T-cell (primary cell): Measurements from ENCODE around the gene APBA3. TPM values are rescaled to one million over a fixed set of nuclear protein-coding genes. Genes with fewer than 3 reads are reported as not detected.
A peak's percentile ranks its signal among the peaks of the same experiment; 100 is the strongest.

Experiments
- ATAC-seq, 4 experiments: fragments of 200-7000 bp in 3 of 4; fragments of 150-1000 bp in 1 of 4; cut with Tn5 transposase; replicated peaks in 1 of 4; 1 replicate in 3 of 4; 2 replicates in 1 of 4; pipeline ENCODE4 v1.10.0; 2021; ENCODE audit warnings: moderate library complexity in 3 of 4, mild to moderate bottlenecking in 2 of 4, moderate number of reproducible peaks in 1 of 4
- CTCF ChIA-PET, 2 donors: fragments of 300-600 bp; sonication (Branson Sonifier 250); formaldehyde crosslinking; loops; one replicate each; lab custom pipeline; 2022; ENCODE audit warnings: antibody characterized with exemption in 2 of 2; lab: Charles Lee
- POLR2A ChIA-PET, 2 donors: fragments of 300-600 bp; sonication (Branson Sonifier 250); formaldehyde crosslinking; loops; one replicate each; lab custom pipeline; 2022; ENCODE audit warnings: antibody characterized with exemption in 2 of 2; lab: Charles Lee
- DNase-seq, 35 experiments: peaks; one replicate each; pipeline versions ENCODE4 v3.0.0 to v3.0.0-alpha.2; 2013 to 2023
- H3K27ac ChIP-seq: one replicate; pipeline ENCODE4 v1.5.1; 2013; ENCODE audit warnings: low read length
- H3K27me3 ChIP-seq, 2 experiments: replicated peaks in 1 of 2; 1 replicate in 1 of 2; 2 replicates in 1 of 2; pipeline versions ENCODE4 v1.6.1 to v1.7.0; 2013; ENCODE audit warnings: low read length in 1 of 2, mixed read lengths in 1 of 2; ENCODE audit not compliant: control insufficient read depth in 2 of 2, insufficient read depth in 2 of 2; ENCODE audit errors: extremely low read depth in 1 of 2
- H3K36me3 ChIP-seq, 2 donors: 1 replicate in 1 of 2; 2 replicates in 1 of 2; pipeline versions ENCODE4 v1.6.1 to v1.7.0; 2013; ENCODE audit warnings: low read length in 1 of 2; ENCODE audit not compliant: control insufficient read depth in 2 of 2, insufficient read depth in 1 of 2; ENCODE audit errors: extremely low read depth in 1 of 2
- H3K4me1 ChIP-seq, 2 experiments: 1 replicate in 1 of 2; 2 replicates in 1 of 2; pipeline versions ENCODE4 v1.6.1 to v1.7.0; 2013; ENCODE audit warnings: low read length in 2 of 2, mixed read lengths in 1 of 2; ENCODE audit not compliant: insufficient read depth in 2 of 2, control insufficient read depth in 1 of 2; ENCODE audit errors: extremely low read depth in 1 of 2
- H3K4me3 ChIP-seq, 2 donors: 1 replicate in 1 of 2; 2 replicates in 1 of 2; pipeline versions ENCODE4 v1.5.1 to v1.7.0; 2013; ENCODE audit warnings: mild to moderate bottlenecking in 2 of 2, low read length in 1 of 2, moderate library complexity in 1 of 2; ENCODE audit not compliant: control insufficient read depth in 1 of 2; ENCODE audit errors: extremely low read depth in 1 of 2
- H3K9me3 ChIP-seq: 2 replicates; pipeline ENCODE4 v1.7.0; 2013
- H3K27ac Mint-ChIP-seq, 2 donors: one replicate each; pipeline ENCODE4 v1.8.0; 2020 to 2021; ENCODE audit warnings: mild to moderate bottlenecking in 2 of 2, mixed read lengths in 2 of 2
- H3K27me3 Mint-ChIP-seq, 2 donors: one replicate each; pipeline ENCODE4 v1.8.0; 2021 to 2022; ENCODE audit warnings: mixed read lengths in 2 of 2
- H3K36me3 Mint-ChIP-seq: one replicate; pipeline ENCODE4 v1.8.0; 2021; ENCODE audit warnings: mixed read lengths
- H3K4me1 Mint-ChIP-seq, 3 donors: one replicate each; pipeline ENCODE4 v1.8.0; 2020 to 2022; ENCODE audit warnings: mixed read lengths in 3 of 3, mild to moderate bottlenecking in 1 of 3
- H3K4me3 Mint-ChIP-seq, 3 donors: one replicate each; pipeline ENCODE4 v1.8.0; 2020 to 2022; ENCODE audit warnings: mild to moderate bottlenecking in 3 of 3, mixed read lengths in 3 of 3, moderate library complexity in 3 of 3
- H3K9me3 Mint-ChIP-seq, 3 donors: one replicate each; pipeline ENCODE4 v1.8.0; 2020 to 2022; ENCODE audit warnings: mixed read lengths in 3 of 3
- WGBS: methylation state at CpG from one replicate; pipeline ENCODE4 v1.1.5; 2013; ENCODE audit warnings: missing lambda C conversion rate; ENCODE audit not compliant: insufficient coverage; 5-methylcytosine and 5-hydroxymethylcytosine counted together
- total RNA-seq, 35 experiments: library from RNA in 6 of 35; stranded (reverse) in 6 of 35; fragments of 120-200 nt in 1 of 35; gene quantifications; one replicate each; pipeline versions ENCODE4 v1.2.1 to v1.2.4 and lab custom pipeline; 2013 to 2026

Gene APBA3
- total RNA-seq, 5 donors from 2014 or later (not counting 1 experiment from before 2014, with no cell fraction given), result 57.3 to 99.0 (median 78.2) TPM

DNA sequence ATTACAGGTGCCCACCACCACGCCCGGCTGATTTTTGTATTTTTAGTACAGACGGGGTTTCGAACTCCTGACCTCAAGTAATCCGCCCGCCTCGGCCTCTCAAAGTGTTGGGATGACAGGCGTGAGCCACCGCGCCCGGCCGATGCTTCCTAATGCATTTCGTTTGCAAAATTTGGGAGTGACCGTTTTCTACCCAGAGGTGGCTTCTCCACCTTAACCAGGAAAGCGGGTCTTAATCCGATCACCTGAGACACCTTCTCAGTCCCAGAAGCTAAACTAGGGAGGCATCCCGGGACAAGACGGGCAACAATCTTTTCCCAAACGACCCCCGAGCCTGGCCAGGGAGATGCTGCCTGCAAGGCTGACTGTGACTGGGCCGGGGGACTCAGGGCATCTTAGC lies 39.5 kb upstream of the APBA3 start:
- POLR2A ChIA-PET, result no interaction called here

DNA sequence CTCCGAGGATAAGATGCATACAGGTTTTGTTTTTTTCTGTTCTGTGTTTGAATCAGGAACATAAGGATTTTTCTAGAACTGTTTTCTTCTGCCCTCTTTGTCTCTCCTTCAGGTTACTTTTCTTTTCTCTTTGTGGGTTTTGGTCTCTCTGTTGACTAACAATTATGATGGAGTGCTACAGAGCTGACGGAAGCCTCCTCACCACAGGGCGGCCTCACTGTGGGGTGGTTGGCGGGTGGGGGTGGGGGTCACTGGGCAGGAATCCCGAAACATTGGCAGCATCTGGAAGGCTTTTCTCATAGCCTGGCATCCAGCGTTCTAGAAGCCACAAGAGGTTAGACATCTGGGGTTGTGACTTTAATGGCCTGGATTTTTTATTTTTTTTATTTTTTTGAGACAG lies 36.6 kb upstream of the APBA3 start:
- POLR2A ChIA-PET, result interaction anchor here (0.6 to 1.0 kb wide), 3 partner anchors 35 to 1895 kb away, joined by 3 to 8 read pairs (median 4); partner anchors contain the start of gene MRPL54 (in 1 of the 2)
- peak; percentile 67 to 87 (median 75) for ATAC-seq
- H3K27ac ChIP-seq, result peak overlapping the region; percentile 37
- DNase-seq, result peak in 25 of 35 experiments; percentile 21 to 72 (median 38)
- H3K36me3 Mint-ChIP-seq, result peaks cover 5% of the 10 kb centered on the region
- H3K27me3 Mint-ChIP-seq, result no peaks in the 10 kb centered on the region
- peaks cover 26 to 52% of the 10 kb centered on the region in 2 experiments for H3K4me1 ChIP-seq
- WGBS, result 0% methylated on average over 2 of the region's 6 CpGs
- H3K4me1 Mint-ChIP-seq, result peaks cover 22 to 31% (median 28%) of the 10 kb centered on the region in 3 donors
- CTCF ChIA-PET, result interaction anchor here in 1 of 2 donors (1.6 kb wide), 1 partner anchor 35 kb away, joined by 6 read pairs; the partner anchor contains the start of gene MRPL54
- H3K36me3 ChIP-seq, result peaks cover 0 to 3% of the 10 kb centered on the region in 2 donors
- no peak overlapping the region for H3K4me3 ChIP-seq
- peaks cover 0 to 4% of the 10 kb centered on the region in 2 experiments for H3K27me3 ChIP-seq
- peak overlapping the region; percentile 57 to 83 for H3K27ac Mint-ChIP-seq
- H3K9me3 ChIP-seq, result no peaks in the 10 kb centered on the region
- peaks cover 3 to 10% (median 7%) of the 10 kb centered on the region in 3 donors for H3K9me3 Mint-ChIP-seq
- peak overlapping the region in 2 of 3 donors; percentile 5 to 54 for H3K4me3 Mint-ChIP-seq

More for the DNA sequence above, 39.5 kb upstream of the APBA3 start:
- Mint-ChIP-seq H3K4me1 (peaks cover 22 to 46% (median 28%) of the 10 kb centered on the region in 3 donors), H3K4me3 (peak overlapping the region in 1 of 3 donors; percentile 61), H3K36me3 (peaks cover 5% of the 10 kb centered on the region), H3K9me3 (peaks cover 3 to 10% (median 7%) of the 10 kb centered on the region in 3 donors), H3K27me3 (no peaks in the 10 kb centered on the region), H3K27ac (no peak overlapping the region)
- Histone ChIP-seq H3K27me3 (peaks cover 0 to 4% of the 10 kb centered on the region in 2 experiments), H3K9me3 (no peaks in the 10 kb centered on the region), H3K27ac (no peak overlapping the region), H3K36me3 (no peaks in the 10 kb centered on the region), H3K4me1 (peaks cover 28 to 71% of the 10 kb centered on the region in 2 experiments), H3K4me3 (peak overlapping the region; percentile 38)
- DNase-seq (no peak), ATAC-seq (no peak)
- CTCF ChIA-PET, result no interaction called here
- WGBS, result 60% methylated on average over 19 of the region's 21 CpGs

DNA sequence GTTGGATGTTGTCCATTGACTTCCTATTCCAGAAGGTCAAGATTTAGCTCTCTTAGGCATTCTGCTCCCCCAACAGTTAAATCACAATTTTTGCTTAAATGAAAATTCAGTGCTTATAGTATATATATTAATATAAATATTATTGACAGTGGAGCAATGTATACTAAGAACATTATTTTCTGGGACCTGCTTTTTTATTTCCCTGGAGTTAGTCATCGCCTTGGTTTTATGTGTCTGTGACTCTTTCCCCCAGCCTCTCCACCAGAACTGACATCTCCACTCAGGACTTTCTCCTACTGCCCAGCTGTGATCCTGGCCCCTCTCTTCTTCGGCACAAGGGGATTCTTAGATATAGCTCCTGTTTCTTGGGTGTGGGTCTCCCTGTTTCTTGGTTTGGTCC lies 34.9 kb upstream of the APBA3 start:
- CTCF ChIA-PET, result no interaction called here
- WGBS, result no CpG with 5 or more reads among the region's 2 CpGs
- H3K27me3 ChIP-seq, result peaks cover 0 to 4% of the 10 kb centered on the region in 2 experiments
- H3K27ac ChIP-seq, result no peak overlapping the region
- H3K27ac Mint-ChIP-seq, result peak overlapping the region in 1 of 2 donors; percentile 64
- ATAC-seq (no peak), DNase-seq (no peak)
- peaks cover 19 to 25% (median 23%) of the 10 kb centered on the region in 3 donors for H3K4me1 Mint-ChIP-seq
- no peak overlapping the region for H3K4me3 ChIP-seq
- H3K9me3 ChIP-seq, result no peaks in the 10 kb centered on the region
- no peaks in the 10 kb centered on the region for H3K27me3 Mint-ChIP-seq
- H3K36me3 ChIP-seq, result peaks cover 0 to 3% of the 10 kb centered on the region in 2 donors
- POLR2A ChIA-PET, result interaction anchor here (0.6 to 0.9 kb wide), 3 partner anchors 33 to 827 kb away, joined by 3 to 9 read pairs (median 7); no protein-coding TSS in a partner anchor
- H3K4me1 ChIP-seq, result peaks cover 21 to 41% of the 10 kb centered on the region in 2 experiments
- peaks cover 3 to 10% (median 7%) of the 10 kb centered on the region in 3 donors for H3K9me3 Mint-ChIP-seq
- no peak overlapping the region for H3K4me3 Mint-ChIP-seq
- H3K36me3 Mint-ChIP-seq, result peaks cover 7% of the 10 kb centered on the region

DNA sequence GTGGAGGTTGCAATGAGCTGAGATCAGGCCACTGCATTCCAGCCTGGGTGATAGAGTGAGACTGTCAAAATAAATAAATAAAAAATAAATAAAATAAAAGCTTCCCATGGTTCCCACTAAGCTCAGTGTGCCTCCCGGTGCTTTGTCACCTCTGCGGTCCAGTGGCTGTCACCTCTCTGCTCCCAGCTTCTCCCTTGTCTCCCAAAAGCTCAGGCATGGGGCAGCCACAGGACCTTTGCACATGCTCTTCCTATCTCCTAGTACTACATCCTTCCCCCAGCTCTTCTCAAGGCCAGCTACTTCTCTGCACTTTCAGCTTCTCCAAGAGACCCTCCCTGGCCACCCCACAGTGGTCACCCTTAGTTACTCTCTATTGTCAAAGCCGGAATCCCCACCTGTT lies 32.3 kb upstream of the APBA3 start:
- WGBS, result 92% methylated on average over 3 of the region's 3 CpGs
- ChIA-PET POLR2A (no interaction called here), CTCF (no interaction called here)
- H3K27me3 ChIP-seq, result no peaks in the 10 kb centered on the region
- Mint-ChIP-seq H3K4me1 (peaks cover 13 to 21% (median 13%) of the 10 kb centered on the region in 3 donors), H3K4me3 (peak overlapping the region in 1 of 3 donors; percentile 4), H3K27ac (no peak overlapping the region), H3K27me3 (no peaks in the 10 kb centered on the region), H3K9me3 (peaks cover 3 to 15% (median 7%) of the 10 kb centered on the region in 3 donors), H3K36me3 (peaks cover 7% of the 10 kb centered on the region)
- peaks cover 6 to 38% of the 10 kb centered on the region in 2 experiments for H3K4me1 ChIP-seq
- no peak overlapping the region for H3K27ac ChIP-seq
- no peak overlapping the region for H3K4me3 ChIP-seq
- H3K36me3 ChIP-seq, result peaks cover 0 to 3% of the 10 kb centered on the region in 2 donors
- H3K9me3 ChIP-seq, result no peaks in the 10 kb centered on the region
- ATAC-seq, result no peak
- DNase-seq, result no peak

DNA sequence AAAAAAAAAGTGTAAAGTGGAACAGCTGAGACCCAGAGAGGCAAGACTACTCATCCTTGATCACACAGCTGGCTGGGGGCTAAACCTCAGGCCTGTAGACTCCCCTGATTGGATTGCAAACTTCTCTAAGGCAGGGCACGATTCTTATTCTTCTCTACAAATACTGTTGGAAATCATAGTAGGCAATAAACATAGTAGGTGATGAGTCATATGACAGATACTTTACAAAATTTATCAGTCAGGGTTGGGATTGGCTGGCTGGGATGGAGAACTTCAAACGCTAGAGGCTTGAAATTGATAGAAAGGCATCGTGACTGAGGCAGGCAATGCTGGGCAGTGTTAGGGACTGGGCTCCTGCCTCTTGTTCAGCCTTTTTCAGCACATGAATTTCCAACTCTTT lies 30.6 kb upstream of the APBA3 start:
- no peak overlapping the region for H3K4me3 Mint-ChIP-seq
- peaks cover 5 to 17% (median 9%) of the 10 kb centered on the region in 3 donors for H3K4me1 Mint-ChIP-seq
- peaks cover 0 to 3% of the 10 kb centered on the region in 2 donors for H3K36me3 ChIP-seq
- H3K4me3 ChIP-seq, result no peak overlapping the region
- POLR2A ChIA-PET, result no interaction called here
- peaks cover 0 to 30% of the 10 kb centered on the region in 2 experiments for H3K4me1 ChIP-seq
- no peaks in the 10 kb centered on the region for H3K27me3 Mint-ChIP-seq
- CTCF ChIA-PET, result no interaction called here
- no CpG with 5 or more reads among the region's 3 CpGs for WGBS
- H3K27ac ChIP-seq, result no peak overlapping the region
- peaks cover 3 to 15% (median 7%) of the 10 kb centered on the region in 3 donors for H3K9me3 Mint-ChIP-seq
- no peak overlapping the region for H3K27ac Mint-ChIP-seq
- no peak for DNase-seq
- no peaks in the 10 kb centered on the region for H3K27me3 ChIP-seq
- H3K36me3 Mint-ChIP-seq, result peaks cover 7% of the 10 kb centered on the region
- ATAC-seq, result no peak
- H3K9me3 ChIP-seq, result no peaks in the 10 kb centered on the region

DNA sequence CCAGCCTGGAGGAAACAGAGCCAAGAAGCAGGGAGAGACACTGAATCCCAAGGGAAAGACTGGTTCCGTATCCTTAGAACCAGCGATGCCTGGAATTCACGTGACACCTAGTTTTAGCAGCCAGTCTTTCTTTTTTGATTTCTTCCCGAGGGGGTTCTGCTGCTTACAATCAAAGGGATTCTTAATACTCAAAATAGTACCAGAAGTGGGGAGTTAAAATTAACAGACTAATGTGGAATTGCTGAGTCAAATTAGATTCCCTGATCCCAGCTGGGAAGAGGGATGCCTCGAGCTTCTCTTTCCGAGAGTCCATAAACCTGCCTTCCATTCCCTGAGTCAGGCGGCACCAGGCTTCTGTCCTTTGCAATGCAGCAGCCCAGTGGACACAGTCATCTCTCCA lies 29.4 kb upstream of the APBA3 start:
- Histone ChIP-seq H3K4me1 (peaks cover 3 to 37% of the 10 kb centered on the region in 2 experiments), H3K27ac (no peak overlapping the region), H3K9me3 (no peaks in the 10 kb centered on the region), H3K36me3 (peaks cover 0 to 3% of the 10 kb centered on the region in 2 donors), H3K4me3 (no peak overlapping the region), H3K27me3 (no peaks in the 10 kb centered on the region)
- Mint-ChIP-seq H3K9me3 (peaks cover 0 to 6% (median 0%) of the 10 kb centered on the region in 3 donors), H3K36me3 (peaks cover 2% of the 10 kb centered on the region), H3K27me3 (no peaks in the 10 kb centered on the region), H3K27ac (no peak overlapping the region), H3K4me1 (peaks cover 5 to 19% (median 9%) of the 10 kb centered on the region in 3 donors), H3K4me3 (no peak overlapping the region)
- ChIA-PET POLR2A (no interaction called here), CTCF (no interaction called here)
- WGBS, result 84% methylated on average over 5 of the region's 7 CpGs
- ATAC-seq (no peak), DNase-seq (no peak)
